Left lung (tissue), 10 donors: ENCODE data around the gene SUN3. TPM values are rescaled to one million over a fixed set of nuclear protein-coding genes. Genes with fewer than 3 reads are reported as not detected.

ENCODE experiments used
- ATAC-seq: fragments of 200-7000 bp; cut with Tn5 transposase; one replicate; pipeline ENCODE4 v1.9.1; 2020; ENCODE audit warnings: moderate library complexity
- DNase-seq, 4 donors: peaks; one replicate each; pipeline ENCODE4 v3.0.0-alpha.2; 2013 to 2020
- H3K27ac ChIP-seq, 2 donors: fragments of 200-600 bp; sonication (generic) in 1 of 2; one replicate each; pipeline versions ENCODE4 v1.5.0 to v1.8.0; 2020 to 2021
- H3K27me3 ChIP-seq, 2 donors: fragments of 200-600 bp; sonication (generic) in 1 of 2; one replicate each; pipeline versions ENCODE4 v1.5.0 to v1.8.0; 2020 to 2021
- H3K36me3 ChIP-seq, 2 donors: fragments of 200-600 bp; sonication (generic) in 1 of 2; one replicate each; pipeline versions ENCODE4 v1.5.0 to v1.8.0; 2020 to 2021
- H3K4me1 ChIP-seq, 2 donors: fragments of 200-600 bp; one replicate each; pipeline ENCODE4 v1.8.0; 2021
- H3K4me3 ChIP-seq, 2 donors: fragments of 200-600 bp; sonication (generic) in 1 of 2; one replicate each; pipeline versions ENCODE4 v1.5.0 to v1.8.0; 2020 to 2021; ENCODE audit warnings: mild to moderate bottlenecking in 1 of 2
- H3K9me3 ChIP-seq, 2 donors: fragments of 200-600 bp; sonication (generic) in 1 of 2; one replicate each; pipeline versions ENCODE4 v1.5.0 to v1.8.0; 2020 to 2021
- CTCF ChIP-seq, 2 donors: fragments of 200-600 bp; sonication (generic) in 1 of 2; IDR thresholded peaks; one replicate each; pipeline versions ENCODE4 v1.5.0 to v1.8.0; 2021; ENCODE audit warnings: antibody characterized with exemption in 2 of 2
- intact Hi-C, 2 donors: fragments of 100-400 bp; cut with DNase I; formaldehyde crosslinking; loops; one replicate each; pipeline versions ENCODE4 v1.11.2 to v1.14.2; 2022
- polyA plus RNA-seq, 6 donors: library from polyadenylated mRNA; unstranded; fragments of 120-200 nt; gene quantifications; one replicate each; pipeline ENCODE4 v1.2.1, GENCODE V29; 2013; ENCODE audit not compliant: insufficient read length in 6 of 6
- total RNA-seq, 2 donors: library from RNA; stranded (reverse); fragmentation: NEBNext Ultra II Directional; extraction: Animal tissue kit (Norgen Biotek cat#: 25700); gene quantifications; one replicate each; pipeline ENCODE4 v1.2.1, GENCODE V29; 2021
- donor health status: DM: no; HTN: yes; CAD: no.
- donor health status: DM: no; HTN: no; CAD: no.

The SUN3 gene
- total and polyA plus RNA-seq, 8 donors, result 0.11 to 0.39 (median 0.29) TPM; not detected in 3

DNA sequence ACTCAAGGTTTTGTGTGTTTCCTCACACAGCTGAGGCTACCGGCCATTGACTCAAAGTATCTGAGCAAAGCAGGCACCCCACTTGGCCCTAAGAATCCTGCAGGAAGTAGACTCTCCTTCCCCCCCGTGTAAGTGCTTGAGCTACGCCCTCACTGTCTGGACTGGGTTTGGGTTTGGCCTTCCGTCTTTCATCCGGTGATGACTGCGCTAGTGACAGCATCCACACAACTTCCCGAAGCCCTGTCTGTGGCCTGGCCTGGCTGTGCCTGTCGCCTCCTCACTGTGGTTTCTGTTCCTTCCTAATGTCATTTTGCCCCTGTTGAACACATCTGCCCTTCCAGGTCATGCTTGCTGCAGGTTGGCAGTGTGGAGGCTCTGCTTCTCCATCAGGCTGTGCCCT lies 20.9 kb upstream of the SUN3 start:
- Histone ChIP-seq H3K9me3 (no peaks in the 10 kb centered on the region), H3K27ac (no peak overlapping the region), H3K36me3 (no peaks in the 10 kb centered on the region), H3K27me3 (no peaks in the 10 kb centered on the region), H3K4me3 (no peak overlapping the region), H3K4me1 (no peaks in the 10 kb centered on the region)
- ATAC-seq (no peak), DNase-seq (no peak)
- intact Hi-C loops, result no loop called here
- TF ChIP-seq CTCF (IDR thresholded peaks at IDR 0.05), result no peak

DNA sequence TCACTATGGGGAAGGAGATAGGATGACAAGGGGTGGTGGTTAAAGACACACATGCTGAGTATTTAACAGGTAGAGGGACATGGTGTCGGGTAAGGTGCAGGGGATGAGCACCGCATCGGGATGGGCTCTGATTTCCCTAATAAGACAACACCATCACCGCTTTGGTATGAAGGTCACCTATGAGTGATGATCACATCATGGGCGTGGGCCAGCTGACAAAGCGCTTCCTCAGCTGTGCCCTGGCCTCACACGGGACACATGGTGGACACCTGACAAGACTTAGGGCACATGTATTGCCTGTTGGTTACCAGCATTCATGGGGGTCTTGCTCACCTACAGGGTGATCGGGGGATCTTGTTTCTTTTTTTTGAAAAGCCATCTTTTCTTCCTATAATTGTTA lies 19.2 kb upstream of the SUN3 start:
- H3K36me3 ChIP-seq, result no peaks in the 10 kb centered on the region
- no peak overlapping the region for H3K4me3 ChIP-seq
- intact Hi-C loops, result no loop called here
- H3K27ac ChIP-seq, result no peak overlapping the region
- H3K4me1 ChIP-seq, result no peaks in the 10 kb centered on the region
- no peaks in the 10 kb centered on the region for H3K9me3 ChIP-seq
- ATAC-seq (no peak), DNase-seq (no peak)
- H3K27me3 ChIP-seq, result no peaks in the 10 kb centered on the region
- no peak for TF ChIP-seq CTCF (IDR thresholded peaks at IDR 0.05)

- Histone ChIP-seq H3K27ac (no peak overlapping the region), H3K36me3 (no peaks in the 10 kb centered on the region), H3K4me1 (no peaks in the 10 kb centered on the region), H3K27me3 (no peaks in the 10 kb centered on the region), H3K4me3 (no peak overlapping the region), H3K9me3 (no peaks in the 10 kb centered on the region)
- TF ChIP-seq CTCF (IDR thresholded peaks at IDR 0.05), result no peak
- DNase-seq, result no peak
- ATAC-seq, result no peak
- intact Hi-C loops, result no loop called here
Observed at GRCh38 chr7:48046458-48046857, 17.6 kb upstream of the SUN3 start.

DNA sequence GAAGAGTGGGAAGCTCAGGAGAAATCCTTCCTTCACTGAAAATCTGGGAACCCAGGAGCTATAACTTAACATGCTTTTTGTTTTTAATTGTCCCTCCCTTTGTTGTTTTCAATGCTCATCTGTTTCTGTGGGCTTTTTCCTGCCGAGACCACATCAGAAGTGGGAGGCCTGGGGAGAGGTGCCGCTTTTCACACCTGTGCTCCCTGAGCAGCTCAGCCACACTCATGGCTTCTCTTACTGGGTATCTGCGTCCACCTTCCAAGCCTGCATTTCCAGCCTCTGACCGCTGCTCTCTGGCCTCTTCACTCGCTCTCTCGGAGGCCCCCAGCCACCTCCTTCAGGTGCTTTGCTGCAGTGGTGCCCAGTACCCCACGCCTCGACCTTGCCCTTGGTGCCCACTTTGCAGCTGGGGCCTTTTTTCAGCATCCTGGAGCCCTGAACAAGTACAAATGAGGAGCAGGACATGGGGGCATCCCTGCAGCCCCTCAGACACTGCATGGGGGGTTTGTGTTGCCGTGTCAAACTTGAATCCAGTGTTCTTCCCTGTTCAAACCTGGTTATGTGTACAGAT lies 16.4 kb upstream of the SUN3 start:
- intact Hi-C loops, result no loop called here
- Histone ChIP-seq H3K27ac (no peak overlapping the region), H3K9me3 (no peaks in the 10 kb centered on the region), H3K27me3 (no peaks in the 10 kb centered on the region), H3K4me3 (no peak overlapping the region), H3K4me1 (no peaks in the 10 kb centered on the region), H3K36me3 (no peaks in the 10 kb centered on the region)
- ATAC-seq (no peak), DNase-seq (peak in 1 of 4 donors; percentile 51)
- no peak for TF ChIP-seq CTCF (IDR thresholded peaks at IDR 0.05)

DNA sequence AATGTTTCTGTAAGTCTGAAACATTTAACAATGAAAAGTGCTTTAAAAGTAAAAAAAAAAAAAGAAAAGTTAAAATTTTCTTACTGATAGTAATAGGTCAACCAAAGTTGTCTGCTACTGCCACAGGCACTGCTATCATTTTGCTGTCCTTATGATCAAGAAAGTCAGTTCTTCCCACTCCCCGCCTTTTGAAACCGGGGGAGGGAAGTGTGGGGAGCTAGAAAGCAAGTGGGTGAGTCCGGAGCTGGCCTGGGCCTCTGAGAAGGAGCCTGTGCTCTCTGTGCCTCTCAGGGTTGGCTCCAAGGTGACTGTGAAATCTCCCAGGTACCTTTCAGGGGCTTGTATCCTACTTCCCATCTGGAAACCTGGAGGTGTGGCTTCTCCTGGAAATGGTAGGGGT lies 13.7 kb upstream of the SUN3 start:
- DNase-seq (no peak), ATAC-seq (no peak)
- Histone ChIP-seq H3K27ac (no peak overlapping the region), H3K4me3 (no peak overlapping the region), H3K4me1 (no peaks in the 10 kb centered on the region), H3K36me3 (no peaks in the 10 kb centered on the region), H3K9me3 (no peaks in the 10 kb centered on the region), H3K27me3 (peaks cover 0 to 2% of the 10 kb centered on the region in 2 donors)
- intact Hi-C loops, result no loop called here
- TF ChIP-seq CTCF (IDR thresholded peaks at IDR 0.05), result no peak
